GM19395 (cell line): Measurements from ENCODE around the gene ARHGAP11A.

Experiments
- ATAC-seq: cut with Tn5 transposase; IDR thresholded peaks from one replicate; pipeline ENCODE4 v1.9.1; 2021; ENCODE audit warnings: mild to moderate bottlenecking, moderate library complexity; ENCODE audit not compliant: unreplicated experiment

The ARHGAP11A gene

DNA sequence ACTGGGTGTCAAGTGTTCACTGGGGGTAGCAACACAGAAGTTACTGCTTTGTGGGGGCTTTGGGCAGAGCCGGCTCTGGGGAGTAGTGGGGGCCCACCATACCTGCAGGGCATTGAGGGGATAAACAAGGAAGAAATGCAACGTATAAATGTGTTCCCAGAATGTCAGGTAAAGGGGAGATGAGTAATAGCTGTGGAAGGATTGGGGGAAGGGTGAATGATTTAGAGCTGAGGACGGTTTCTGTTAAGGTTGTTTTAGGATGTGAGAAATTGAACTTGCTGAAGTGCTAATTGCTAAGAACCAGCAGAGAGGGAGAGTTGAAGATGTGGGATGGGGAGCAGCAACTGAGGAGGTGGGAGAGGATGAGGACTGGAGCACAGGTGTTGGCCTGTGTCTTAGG is 36.9 kb downstream of the ARHGAP11A start:
- no peak for ATAC-seq

DNA sequence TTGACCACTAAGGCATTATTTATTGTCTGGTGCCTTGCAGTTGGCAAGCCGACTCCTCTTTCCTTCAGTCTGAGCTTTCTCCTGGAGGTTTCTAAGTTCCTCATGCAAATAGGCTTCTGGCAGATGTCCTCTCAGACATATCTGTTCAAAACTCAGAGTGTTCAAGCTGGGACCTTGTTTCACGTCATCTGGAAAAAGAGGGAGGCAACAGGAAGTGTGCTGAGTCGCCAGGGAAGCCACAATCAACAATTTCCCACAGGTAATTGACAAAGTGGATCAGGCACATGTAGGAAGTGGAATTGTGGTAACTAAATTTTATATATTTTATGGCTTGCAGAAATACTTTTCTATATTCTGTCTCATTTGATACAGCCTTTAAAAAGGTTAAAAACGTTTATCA is 40.8 kb downstream of the ARHGAP11A start:
- no peak for ATAC-seq

DNA sequence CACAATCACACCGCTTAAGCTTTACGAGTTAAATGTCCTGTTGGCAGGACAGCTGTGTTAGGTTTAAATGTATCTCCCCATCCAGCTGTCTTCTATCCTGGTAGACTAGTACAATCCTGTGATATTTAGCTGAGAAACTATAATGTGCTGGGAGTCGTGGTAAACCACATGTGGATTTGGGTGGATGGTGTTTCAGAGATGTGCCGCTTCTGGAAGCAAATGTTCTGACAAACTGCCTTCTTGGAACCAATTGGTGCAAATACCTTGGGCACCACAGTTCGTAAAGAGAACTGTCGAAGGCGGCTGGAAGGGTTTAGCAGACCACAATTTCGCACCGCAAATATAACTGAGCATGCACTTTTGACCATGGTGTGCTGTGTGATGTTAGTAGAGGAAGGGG is 41.2 kb downstream of the ARHGAP11A start:
- ATAC-seq = no peak

DNA sequence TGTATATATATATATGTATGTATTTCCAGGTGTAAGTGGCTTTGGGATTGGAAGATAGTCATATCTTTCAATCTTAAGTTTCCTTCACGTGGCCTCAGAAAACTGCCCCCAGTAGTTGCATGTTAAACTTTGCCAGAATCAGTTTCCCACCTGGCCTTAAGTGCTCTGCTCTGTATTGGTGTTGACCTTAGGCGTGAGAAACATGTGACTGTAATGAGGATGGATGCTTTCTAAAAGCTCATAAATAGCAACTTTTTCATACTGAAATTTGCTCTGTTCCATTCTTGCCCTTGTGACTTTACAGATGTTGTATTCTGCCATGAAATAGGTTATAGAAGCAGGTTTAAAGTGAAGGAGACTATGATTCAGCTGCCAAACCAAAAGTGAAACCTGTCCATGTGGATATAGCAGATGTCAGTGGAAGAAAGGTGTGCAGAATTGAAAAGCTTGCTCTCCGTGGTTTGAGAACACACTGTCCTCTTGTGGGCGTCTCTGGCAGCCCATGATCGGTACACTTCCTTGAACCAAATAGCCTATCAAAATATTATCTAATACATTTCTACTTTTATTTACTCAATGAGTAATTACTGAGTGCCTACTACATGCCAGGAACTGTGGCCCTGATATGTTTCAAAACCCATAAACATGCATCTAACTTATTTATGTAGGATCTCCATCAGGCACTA is 42.0 kb downstream of the ARHGAP11A start:
- ATAC-seq = peak; percentile 85

DNA sequence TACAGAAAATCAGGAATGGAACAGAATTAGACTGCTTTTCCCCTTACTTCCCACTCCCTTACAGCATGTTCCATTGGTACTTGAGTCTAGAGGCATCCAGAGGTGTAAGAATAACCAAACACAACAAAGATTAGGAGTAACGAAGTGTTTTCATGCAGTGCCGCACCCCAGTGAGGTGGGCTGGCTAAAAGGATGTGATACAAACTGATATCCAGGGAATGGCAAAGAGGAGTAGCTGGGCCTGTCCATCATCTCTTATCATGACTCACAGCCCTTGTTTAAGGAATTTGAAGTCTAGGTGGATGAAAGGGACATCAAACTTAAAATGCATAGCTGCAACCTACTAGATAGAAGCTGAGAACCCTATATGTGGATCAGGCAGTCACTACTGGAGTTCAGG is 42.6 kb downstream of the ARHGAP11A start:
- no peak for ATAC-seq

DNA sequence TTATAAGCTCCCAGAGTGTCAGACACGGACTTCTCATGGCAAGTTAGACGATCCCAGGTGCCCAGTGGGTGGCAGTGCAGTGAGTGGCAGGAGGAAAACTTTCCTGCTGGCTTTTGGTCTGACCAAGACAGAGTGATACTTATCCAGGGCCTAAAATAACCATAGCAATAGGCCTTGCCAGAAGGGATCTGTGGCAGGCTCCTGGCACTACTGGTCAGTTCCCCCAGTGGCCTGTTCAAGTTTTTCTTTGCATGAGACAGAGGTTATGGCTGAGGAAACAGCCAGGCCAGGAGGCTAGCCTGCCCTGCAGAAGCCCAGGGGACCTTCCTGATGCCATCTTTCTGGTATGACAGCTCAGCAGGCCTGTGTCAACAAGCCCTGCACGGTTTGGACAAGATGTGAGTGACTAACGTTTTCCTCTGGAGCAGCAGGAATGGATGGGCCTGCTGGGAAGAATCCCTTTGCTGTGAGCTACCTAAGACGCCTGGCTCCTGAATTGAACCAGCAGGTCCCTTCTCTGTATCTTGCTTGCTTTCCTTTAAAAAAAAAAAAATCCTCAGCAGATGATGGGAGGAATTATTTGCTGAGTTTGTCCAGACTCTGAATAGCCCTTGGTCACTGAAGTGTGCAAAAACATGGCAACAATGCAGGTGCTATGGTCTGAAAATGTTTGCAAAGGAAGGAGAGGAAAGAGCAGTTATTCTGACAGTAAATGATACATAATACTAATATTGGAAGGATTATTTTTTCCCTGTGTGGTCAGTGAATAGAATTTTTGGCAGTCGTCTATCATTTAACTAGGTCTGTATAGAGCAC is 44.2 kb downstream of the ARHGAP11A start:
- no peak for ATAC-seq

DNA sequence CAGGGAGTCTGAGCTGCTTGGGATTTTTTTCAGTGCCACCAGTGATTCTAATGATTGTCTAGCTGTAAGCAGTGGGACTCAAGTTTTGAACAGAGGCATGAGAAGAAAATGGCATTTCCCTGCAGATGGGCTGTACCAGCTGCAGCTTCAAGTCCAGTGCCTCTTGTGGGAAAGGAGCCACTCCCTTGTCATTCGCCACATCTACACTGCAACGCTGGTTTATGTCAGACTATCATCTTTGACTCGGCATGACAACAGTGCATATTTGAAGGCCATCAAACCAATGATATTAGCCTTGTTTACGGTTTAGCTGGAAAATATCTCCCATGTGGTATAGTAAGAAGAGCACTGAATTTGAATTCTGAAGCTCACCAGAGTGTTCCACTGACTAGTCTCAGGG is 48.4 kb downstream of the ARHGAP11A start:
- no peak for ATAC-seq

DNA sequence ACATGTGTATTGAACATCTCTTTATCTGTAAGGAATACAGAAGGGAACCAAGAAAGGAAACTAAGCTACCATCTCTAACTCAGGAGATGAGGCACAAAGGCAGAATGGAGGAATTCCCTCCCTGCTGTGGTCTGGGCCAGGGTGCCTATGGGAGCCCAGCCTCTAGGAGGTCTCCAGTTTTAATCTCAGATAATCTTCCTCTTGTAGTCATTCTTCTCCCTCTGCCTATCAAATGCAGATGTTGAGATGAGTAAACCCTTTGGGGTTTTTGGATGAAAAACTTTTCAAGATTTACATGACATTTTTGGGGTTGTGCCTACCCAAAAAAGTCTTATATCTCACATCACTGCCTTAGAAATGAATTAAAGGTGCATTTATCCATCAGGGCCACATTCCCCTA is 49.5 kb downstream of the ARHGAP11A start:
- ATAC-seq = no peak

DNA sequence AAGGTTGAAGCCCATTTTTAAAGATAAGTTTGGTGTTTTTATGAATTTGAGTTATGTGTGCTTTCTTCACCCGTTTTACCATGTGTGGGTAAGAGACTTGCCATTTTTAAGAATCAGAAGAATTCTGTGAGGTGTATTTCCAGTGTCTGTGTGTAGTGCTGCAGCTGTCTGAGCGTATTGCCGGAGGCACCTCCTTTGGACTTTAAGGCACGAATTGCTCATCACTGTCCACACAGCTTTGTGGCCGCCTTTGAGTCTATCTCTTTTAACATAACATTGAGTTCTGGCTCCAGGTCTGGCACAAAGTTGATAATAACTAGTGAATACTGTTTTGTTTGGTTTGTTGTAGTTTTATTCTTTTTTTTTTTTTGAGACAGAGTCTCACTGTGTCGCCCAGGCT is 52.0 kb downstream of the ARHGAP11A start:
- ATAC-seq = no peak

DNA sequence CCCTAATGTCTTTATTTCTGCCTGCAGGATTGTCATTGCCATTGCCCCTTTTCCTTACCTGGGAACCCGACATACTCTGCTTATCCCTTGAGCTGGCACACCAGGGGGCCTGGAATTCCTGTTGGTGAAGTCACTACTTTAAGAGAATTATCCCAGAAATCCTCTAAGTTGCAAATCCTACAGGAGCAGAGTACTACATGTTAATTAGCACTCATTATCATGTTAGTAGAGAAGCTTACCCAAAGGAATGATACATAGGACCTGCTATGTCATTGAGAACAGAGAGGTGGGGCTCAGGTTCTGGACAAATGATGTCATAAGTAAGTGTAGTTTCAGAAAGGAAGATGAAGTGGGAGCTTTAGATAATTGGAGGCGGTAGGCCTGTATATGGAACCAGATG is 53.6 kb downstream of the ARHGAP11A start:
- no peak for ATAC-seq

DNA sequence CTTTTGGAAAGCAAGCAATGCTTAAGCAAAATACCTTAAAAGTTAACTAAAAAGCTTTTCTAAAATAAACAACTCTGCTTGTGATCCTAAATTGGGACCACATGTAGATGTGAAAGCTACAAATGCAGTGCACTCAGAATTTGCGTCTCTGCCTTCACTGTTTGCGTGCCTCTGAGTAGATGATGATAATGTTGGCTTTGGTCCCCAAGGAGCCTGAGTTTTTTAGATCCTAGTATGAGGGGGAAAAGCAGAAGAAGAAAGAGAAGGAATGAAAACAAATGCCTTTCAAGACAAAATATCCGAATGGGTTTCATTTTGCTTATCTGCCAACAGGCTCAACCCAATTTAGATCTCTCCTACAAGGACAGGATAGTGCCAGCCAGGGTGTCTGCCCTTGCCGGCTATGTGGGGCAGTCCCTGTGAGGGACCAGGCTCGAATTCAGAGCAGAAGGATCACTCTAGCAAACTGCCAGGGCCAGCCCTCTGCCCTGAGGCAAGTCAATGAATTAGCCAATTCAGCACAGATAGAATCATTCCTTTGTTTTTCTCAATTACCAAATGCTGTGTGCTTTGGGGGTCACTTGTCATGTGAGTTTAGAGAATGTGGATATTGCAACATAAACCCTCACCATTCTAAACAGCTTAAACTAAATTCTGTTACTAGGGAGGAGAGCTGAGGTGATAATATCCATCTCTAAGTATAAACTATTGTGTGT is 54.8 kb downstream of the ARHGAP11A start:
- no peak for ATAC-seq

DNA sequence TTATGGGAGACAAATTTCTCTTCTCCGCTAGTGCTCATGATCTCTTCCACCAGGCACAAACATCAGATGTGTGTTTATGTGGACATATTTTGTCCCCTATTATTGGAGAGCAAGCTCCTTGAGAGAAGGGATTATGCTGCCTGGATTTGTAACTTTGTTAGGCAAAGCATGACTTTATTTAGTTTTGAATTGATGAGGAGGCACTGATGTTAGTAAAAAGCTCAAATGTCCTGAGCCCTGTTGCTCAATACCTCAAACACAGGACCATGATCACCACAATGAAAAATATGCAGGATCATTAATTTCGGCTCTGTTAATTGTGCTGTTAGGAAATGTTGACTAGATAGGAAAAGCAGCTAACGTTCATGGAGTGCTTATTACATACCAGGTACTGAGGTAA is 55.3 kb downstream of the ARHGAP11A start:
- no peak for ATAC-seq

DNA sequence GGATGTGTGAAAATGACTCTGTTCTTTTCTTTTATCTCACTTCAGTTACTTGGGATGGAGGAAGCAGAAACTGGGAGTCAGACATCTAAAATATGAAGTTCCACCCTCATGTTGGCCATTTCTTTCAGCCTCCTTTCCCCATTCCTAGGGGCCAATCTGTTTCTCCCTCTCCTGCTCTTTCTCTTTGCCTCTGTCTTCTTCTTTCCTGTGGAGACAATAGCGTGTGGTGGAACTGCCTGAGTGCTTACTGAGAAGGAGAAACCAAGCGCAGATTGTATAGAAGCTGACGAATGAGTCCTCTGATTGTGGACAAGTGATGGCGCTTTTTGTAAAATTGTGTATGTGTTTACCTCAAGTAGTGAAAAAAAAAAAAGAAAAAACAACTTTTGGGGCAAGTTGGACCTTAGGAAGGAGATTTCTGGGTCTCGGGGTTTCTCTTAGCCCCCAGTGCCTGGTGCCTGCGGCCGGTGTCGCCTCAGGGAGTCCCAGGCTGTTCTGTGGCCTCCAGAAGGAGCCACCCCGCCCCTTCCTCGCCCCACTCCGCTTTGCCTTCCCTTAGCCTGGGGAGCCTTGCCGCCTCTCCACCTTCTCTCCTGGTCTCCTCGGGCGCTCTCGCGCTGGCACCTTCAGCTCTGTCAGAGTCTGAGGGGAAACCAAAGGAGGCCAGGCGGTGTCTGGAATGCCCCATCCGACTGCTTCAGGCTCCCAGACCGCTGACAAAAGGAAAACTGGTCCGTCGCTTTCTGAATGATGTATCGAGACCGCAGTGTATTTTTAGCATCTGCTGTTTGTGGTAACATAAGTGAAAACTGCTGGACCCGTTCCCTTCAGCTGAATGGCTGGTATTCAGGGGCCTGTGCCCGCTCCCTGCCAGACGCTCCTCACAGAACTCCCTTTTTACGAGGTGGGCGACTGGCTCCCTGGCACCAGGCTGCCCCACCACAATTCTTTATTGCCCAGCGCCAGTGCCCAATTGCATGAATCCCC is 56.3 kb downstream of the ARHGAP11A start:
- ATAC-seq = no peak

DNA sequence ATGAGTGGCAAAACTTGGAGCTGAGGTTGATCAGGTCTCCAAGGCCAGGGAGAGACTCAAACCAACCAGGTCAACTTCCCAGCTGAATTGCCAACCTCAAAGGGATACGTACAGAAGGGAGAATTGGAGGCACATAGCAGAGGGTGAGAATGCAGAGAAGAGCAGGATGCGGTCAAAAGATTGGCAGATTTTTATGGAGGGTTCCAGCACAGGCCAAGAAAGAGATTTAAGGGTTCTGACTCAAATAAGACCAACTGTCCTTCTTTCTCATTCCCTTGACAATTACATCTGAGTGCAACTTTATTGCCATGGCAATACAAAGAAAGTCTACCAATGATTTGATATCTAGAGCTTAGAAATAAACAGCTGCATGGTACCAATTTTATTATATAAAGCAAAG is 59.4 kb downstream of the ARHGAP11A start:
- no peak for ATAC-seq

DNA sequence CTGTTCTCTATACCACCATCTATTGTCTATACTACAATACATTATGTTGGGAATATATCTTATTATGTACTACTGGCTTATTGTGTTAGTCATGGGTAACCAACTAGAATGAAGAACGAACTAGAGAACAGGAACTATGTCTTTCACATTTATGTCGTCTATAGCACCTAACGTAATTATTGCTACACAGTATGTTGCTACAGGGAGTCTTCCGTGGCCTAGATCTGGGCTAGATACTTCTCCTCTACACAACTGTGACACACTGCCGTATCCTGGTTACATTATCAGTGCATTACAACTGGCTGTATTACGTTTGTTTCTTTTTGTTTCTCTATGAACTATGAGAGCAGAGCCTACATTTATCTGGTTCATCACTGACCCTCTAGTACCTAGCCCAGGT is 60.2 kb downstream of the ARHGAP11A start:
- no peak for ATAC-seq

DNA sequence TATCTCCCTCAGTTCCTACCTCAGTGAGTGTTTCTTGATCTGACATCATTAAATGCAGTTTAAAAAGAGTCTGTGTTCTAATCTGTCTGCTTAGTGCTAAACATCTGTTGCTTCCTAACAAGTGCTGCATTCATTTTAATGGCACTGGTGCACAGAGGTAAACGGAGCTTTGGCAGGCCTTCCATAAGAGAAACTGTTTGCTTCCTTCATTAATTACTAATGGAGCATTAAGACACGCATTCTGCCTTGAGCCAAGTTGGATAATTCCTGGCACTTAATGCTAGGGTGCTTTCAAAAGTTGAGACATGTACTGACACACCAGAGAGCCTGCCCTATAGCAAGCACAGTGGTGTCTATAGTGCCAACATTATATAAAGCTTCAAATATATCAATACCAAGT is 60.9 kb downstream of the ARHGAP11A start:
- ATAC-seq = no peak

DNA sequence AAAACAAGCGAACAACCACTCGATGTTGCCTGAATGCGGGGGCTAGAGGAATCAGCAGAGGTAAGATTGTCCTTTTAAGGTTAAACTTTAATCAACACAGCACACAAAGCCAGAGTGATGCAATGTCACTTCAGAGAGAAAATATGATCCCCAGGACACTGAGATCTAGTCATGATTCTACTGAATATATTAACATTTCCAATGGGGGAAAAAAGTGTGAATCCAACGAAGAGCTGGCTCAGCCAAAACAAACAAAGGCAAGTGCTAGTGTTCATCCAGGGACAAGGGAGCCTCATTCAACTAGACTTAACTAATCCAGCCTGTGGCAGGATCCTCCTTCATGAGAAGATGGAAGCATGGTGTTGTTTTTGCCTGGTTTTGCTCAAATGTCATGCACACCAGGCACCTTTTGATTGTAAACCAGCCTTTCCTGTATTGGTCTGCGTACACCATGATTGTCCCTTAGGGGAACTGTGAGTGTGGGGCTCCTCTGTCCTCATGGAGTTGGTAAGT is 62.0 kb downstream of the ARHGAP11A start:
- ATAC-seq = no peak

DNA sequence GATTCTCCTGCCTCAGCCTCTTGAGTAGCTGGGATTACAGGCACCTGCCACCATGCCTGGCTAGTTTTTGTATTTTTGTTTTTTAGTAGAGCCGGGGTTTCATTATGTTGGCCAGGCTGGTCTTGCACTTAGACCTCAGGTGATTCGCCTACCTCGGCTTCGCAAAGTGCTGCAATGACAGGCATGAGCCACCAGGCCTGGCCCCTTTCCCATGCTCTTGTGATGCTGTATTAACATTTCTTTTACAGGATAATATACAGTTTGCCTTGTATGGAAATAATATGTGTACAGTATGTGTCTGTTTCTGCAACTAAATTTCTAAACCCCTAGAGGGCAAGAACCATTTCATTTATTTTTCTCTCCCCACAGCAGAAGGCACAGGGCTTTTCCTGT is 64.0 kb downstream of the ARHGAP11A start:
- ATAC-seq = no peak

DNA sequence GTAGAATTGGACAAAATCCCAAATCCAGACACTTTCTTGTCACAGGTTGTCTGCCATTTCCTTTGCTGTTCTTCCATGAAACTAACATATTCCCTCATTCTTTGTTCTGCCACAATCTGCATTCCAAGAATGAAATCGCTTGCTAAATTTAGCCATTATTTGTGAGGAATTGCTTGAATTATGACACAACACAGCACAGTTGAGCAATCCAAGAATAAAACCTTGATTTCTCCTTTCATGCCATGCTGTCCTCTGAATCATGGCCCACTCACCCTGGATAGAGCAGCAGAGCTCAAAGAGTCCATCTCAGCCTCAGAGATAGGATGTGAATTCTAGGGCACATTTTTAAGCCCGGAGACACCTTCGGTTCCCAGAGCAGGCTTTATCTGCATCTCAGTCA is 67.3 kb downstream of the ARHGAP11A start:
- ATAC-seq = no peak

DNA sequence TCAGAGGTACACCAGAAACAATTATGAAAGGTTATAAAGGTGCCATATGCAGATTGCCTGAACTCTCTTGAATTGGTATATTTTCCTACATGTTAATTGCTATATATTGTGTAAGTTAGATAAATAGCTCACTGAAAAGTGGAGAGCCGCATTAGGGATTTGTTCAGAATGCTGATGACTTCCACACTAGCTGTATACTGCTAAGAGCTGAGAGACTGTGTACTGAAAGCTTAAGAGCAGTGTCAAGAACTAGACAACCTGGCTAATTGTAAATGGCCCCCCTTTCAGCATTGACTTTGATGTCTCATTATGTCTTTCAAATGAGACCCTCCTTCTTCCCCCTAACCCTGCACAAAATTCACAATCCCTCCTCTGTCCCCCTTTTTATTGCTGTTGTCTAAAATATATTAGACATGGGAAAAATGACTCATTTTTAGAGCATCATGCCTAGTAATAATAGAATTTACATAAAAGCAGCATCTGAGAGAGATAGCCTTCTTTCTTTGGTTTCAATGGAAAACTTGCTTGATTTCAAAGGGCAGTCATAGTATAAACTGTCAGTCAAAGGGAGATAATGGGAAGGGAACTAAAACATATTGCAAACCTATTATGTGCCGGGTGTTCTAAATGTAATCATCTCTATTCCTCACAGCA is 67.8 kb downstream of the ARHGAP11A start:
- no peak for ATAC-seq
